ENCODE measurements around the gene CT45A5. TPM values are rescaled to one million over a fixed set of nuclear protein-coding genes. Genes with fewer than 3 reads are reported as not detected.

The CT45A5 gene
- total RNA-seq, 1 donor from 2014 or later, result not detected

Other genes starting within 250 kb of the CT45A5 start
- not detected for gene CT45A1, start 71.9 kb downstream of the CT45A5 start, total RNA-seq
- gene CT45A3, start 17.3 kb downstream of the CT45A5 start, total RNA-seq, result not detected
- gene CT45A6, start 17.3 kb upstream of the CT45A5 start, total RNA-seq, result not detected
- gene CT45A2, start 34.5 kb upstream of the CT45A5 start, total RNA-seq, result 0.52 TPM
- not detected for gene CT45A7, start 51.8 kb upstream of the CT45A5 start, total RNA-seq
- not detected for gene CT45A8, start 69.0 kb upstream of the CT45A5 start, total RNA-seq
- gene CT45A9, start 86.3 kb upstream of the CT45A5 start, total RNA-seq, result not detected
- gene CT45A10, start 107.9 kb upstream of the CT45A5 start, total RNA-seq, result not detected
- gene SAGE1, start 108.2 kb upstream of the CT45A5 start, total RNA-seq, result not detected
- gene MMGT1, start 188.5 kb upstream of the CT45A5 start, total RNA-seq, result 11.0 TPM
- 12.5 TPM for gene SLC9A6, start 199.9 kb upstream of the CT45A5 start, total RNA-seq